Epithelial cell of prostate (primary cell): ENCODE results near the gene TBL1XR1.

ENCODE experiments used
- DNase-seq: peaks from one replicate; pipeline ENCODE4 v3.0.0-alpha.2; 2011; ENCODE audit warnings: low read depth, low spot score
- H3K27ac ChIP-seq: fragments of 450-650 bp; 2 replicates; pipeline ENCODE4 v1.5.1; 2017; ENCODE audit warnings: mild to moderate bottlenecking

The TBL1XR1 gene

DNA sequence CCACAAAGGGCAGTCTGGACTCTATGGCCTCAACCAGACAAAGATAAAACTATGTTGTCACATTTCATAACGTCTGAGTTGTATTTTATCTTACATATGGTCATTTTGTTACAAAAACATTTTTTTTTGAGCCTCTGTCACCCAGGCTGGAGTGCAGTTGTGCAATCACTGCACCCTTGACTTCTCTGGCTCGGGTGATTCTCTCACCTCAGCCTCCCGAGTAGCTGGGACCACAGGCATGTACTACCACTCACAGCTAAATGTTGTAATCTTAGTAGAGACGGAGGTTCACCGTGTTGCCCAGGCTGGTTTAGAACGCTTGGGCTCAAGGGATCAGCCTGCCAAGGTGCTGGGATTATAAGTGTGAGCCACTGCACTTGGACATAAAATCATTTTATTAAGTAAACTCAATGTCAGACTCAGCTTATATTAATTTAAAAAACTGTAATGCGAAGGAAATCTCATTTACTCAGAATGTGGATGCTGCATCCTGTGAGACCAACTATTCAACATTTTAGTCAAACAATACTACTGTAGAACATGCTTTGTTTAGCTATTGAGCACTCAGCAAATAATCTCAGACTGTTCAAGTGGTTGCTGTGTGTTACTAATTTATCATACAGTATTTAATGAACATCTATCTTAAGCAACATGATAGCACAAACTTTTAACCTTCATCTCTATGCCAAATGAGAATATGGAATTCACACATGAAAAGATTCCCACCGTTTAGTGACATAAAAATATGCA is 209.2 kb downstream of the TBL1XR1 start:
- no peak overlapping the region for H3K27ac ChIP-seq
- DNase-seq: no peak

DNA sequence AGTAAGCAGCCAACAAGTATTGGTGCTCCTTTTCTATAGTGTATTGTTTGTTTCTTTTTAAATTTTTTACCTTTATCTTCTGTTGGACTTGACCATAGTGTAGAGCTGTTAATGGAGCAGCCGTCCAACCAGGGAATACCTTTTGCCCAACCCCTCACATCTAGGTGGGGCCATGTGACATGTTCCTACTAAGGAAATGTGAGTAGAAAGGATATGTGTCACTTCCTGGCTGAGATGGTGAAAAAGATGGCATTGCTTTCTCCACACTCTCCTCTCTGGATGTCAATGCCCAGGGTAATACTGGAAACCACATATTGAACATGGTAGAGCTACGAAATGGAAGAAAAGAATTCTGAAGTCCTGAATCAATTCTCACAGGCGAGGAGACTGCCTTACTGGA is 218.8 kb downstream of the TBL1XR1 start:
- peak overlapping the region; percentile 69 for H3K27ac ChIP-seq
- no peak for DNase-seq

GRCh38 chr3:176977331-176977730 is 220.0 kb downstream of the TBL1XR1 start:
- no peak overlapping the region for H3K27ac ChIP-seq
- DNase-seq: no peak

DNA sequence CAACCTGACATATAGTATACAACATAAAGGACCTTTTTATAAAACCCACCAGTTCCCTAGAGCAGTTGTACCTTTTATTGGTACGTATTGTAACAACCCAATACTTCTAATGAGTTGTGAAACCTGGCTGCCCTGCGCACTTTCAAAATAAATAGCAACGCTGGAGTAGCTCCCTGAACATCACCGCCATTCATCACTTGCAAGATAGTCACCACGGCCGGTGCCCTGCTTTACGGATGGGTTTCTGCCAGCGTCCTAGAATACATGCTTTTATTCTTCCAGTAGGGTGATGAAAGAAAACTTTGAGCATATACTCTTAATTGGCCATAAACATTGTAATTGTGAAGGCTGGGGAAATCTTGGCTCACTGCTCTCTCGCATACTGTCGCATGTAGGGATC is 220.7 kb downstream of the TBL1XR1 start:
- DNase-seq: no peak
- H3K27ac ChIP-seq: no peak overlapping the region

DNA sequence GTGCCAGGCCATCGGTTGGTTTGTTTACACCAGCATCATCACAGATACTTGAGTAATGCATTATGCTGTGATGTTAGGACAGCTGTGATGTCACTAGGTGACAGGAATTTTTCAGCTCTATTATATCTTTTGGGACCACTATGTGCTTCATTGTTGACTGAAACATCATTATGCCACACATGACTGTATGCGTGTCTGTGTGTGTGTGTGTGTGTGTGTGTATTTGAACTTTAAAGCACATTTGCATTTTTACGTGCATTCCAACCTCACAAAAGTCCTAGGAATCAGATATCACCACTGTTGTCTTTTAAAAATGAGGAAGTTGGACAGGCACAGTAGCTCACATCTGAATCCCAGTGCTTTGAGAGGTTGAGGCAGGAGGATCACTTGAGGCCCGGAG is 223.0 kb downstream of the TBL1XR1 start:
- no peak for DNase-seq
- H3K27ac ChIP-seq: no peak overlapping the region

DNA sequence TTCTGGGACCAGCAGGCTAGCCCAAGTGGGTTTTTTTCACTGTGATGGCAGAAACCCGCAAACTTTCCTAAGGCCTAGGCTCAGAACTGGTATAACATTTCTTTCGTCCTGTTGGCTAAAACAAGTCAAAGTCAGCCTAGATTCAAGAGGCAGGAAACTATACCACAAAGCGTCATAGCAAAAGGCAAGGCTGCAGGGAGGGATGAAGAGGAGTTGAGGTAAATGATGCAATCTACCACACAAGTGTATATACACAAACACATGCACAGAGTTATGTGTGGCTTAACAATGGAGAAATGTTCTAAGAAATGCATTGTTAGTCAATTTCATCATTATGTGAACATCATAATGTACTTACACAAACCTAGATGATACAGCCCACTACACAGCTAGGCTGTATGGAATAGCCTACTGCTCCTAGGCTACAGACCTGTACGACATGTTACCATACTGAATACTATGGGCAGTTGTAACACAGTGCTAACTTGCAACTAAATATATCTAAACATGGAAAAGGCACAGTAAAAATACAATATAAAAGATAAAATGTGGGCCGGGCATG is 225.6 kb downstream of the TBL1XR1 start:
- no peak overlapping the region for H3K27ac ChIP-seq
- no peak for DNase-seq

DNA sequence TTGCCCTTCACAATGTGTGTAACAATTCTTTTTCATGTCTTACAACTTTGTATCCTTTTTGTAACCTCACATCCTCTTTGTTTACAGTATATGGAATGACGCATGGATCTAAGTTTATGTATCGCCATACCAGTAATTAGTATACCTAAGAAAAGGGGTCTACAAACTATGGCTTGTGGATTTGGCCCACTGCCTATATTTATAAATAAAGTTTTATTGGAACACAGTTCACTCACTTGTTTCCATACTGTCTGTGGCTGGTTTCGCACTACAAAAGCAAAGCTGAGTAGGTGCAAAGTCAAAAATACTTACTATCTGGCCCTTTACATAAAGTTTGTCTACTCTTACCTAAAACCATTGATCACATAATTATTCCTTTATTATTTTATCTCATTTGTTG is 226.5 kb downstream of the TBL1XR1 start:
- no peak overlapping the region for H3K27ac ChIP-seq
- DNase-seq: no peak

- no peak overlapping the region for H3K27ac ChIP-seq
- DNase-seq: no peak
Measured at GRCh38 chr3:176969506-176969905, 227.8 kb downstream of the TBL1XR1 start.
